Right lobe of liver (tissue), 6 donors: ENCODE results near the gene DPF1. TPM values are rescaled to one million over a fixed set of nuclear protein-coding genes. Genes with fewer than 3 reads are reported as not detected.

Experiments used
- ATAC-seq, 4 donors: fragments of 200-7000 bp; cut with Tn5 transposase; one replicate each; pipeline ENCODE4 v1.9.1; 2020; ENCODE audit warnings: mild to moderate bottlenecking in 4 of 4, moderate library complexity in 4 of 4
- DNase-seq, 3 donors: peaks; one replicate each; pipeline ENCODE4 v3.0.0-alpha.2; 2020
- H3K27ac ChIP-seq, 3 donors: fragments of 200-600 bp; one replicate each; pipeline ENCODE4 v1.8.0; 2022
- H3K27me3 ChIP-seq, 2 donors: fragments of 200-600 bp; one replicate each; pipeline ENCODE4 v1.8.0; 2022
- H3K36me3 ChIP-seq, 4 donors: fragments of 200-600 bp; sonication (generic) in 1 of 4; one replicate each; pipeline versions ENCODE4 v1.5.1 to v1.8.0; 2017 to 2022; ENCODE audit warnings: control low read depth in 1 of 4
- H3K4me1 ChIP-seq, 4 donors: fragments of 200-600 bp; sonication (generic) in 1 of 4; one replicate each; pipeline versions ENCODE4 v1.5.1 to v1.8.0; 2017 to 2022; ENCODE audit warnings: control low read depth in 1 of 4
- H3K4me3 ChIP-seq, 3 donors: fragments of 200-600 bp; one replicate each; pipeline ENCODE4 v1.8.0; 2022
- H3K9me3 ChIP-seq, 4 donors: fragments of 200-600 bp; sonication (generic) in 1 of 4; one replicate each; pipeline versions ENCODE4 v1.5.1 to v1.8.0; 2017 to 2022; ENCODE audit warnings: control low read depth in 1 of 4
- POLR2A ChIP-seq: fragments of 450-650 bp; IDR thresholded peaks from one replicate; pipeline ENCODE4 v1.6.1; 2017; ENCODE audit warnings: antibody characterized with exemption, mild to moderate bottlenecking
- WGBS: methylation state at CpG from one replicate; pipeline ENCODE4 v1.1.6; 2018; ENCODE audit warnings: low coverage, low lambda C conversion rate; ENCODE audit not compliant: insufficient coverage; ENCODE audit errors: missing lambda C conversion rate; 5-methylcytosine and 5-hydroxymethylcytosine counted together
- intact Hi-C, 2 donors: fragments of 100-400 bp; cut with DNase I; formaldehyde crosslinking; loops; one replicate each; pipeline versions ENCODE4 v1.11.2 to v1.14.1; 2022
- total RNA-seq, 6 experiments: library from RNA; depleted of rRNA in 2 of 6; stranded (reverse); fragments of >200 nt in 2 of 6; fragmentation: NEBNext Ultra II Directional in 3 of 6; extraction: Animal tissue kit (Norgen Biotek cat#: 25700) in 3 of 6; gene quantifications; one replicate each; pipeline versions ENCODE4 v1.1.0 to v1.2.4, GENCODE V29; 2016 to 2023
- TF ChIP-seq, protein P1 (sequence below), 4 donors: fragments of 200-600 bp in 3 of 4; fragments of 450-650 bp in 1 of 4; IDR thresholded peaks; one replicate each; pipeline versions ENCODE4 v1.5.1 to v1.8.0; 2016 to 2022; ENCODE audit warnings: antibody characterized with exemption in 4 of 4, mild to moderate bottlenecking in 2 of 4
- donor health status: DM: no; HTN: yes; CAD: no.
- donor health status: DM: no; HTN: no; CAD: no.
- donor health status: DM: no; HTN: no; CAD: no.
- donor health status: DM: no; HTN: yes; CAD: no.
- donor health status: DM: no; HTN: yes; CAD: no.

Gene DPF1
- total RNA-seq, 6 experiments from 2014 or later: not detected

DNA sequence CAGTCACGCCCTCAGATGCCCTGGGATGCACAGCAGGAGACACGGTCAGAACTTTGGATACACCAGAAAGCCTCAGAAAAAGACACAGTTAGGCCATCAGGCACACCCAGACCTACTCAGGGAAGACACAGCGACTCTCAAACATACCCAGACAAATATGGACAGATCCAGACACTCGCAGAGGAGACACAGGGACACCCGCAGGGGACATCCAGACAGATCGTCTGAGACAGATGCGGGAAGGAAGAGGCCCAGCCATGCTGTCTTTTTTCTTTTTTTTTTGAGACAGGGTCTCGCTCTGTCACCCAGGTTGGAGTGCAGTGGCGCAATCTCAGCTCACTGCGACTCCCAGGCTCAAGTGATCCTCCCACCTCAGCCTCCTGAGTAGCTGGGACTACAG lies 4.8 kb downstream of the DPF1 start:
- Histone ChIP-seq H3K27me3 (peaks cover 3 to 9% of the 10 kb centered on the region in 2 donors), H3K27ac (no peak overlapping the region), H3K4me3 (no peak overlapping the region), H3K36me3 (no peaks in the 10 kb centered on the region), H3K9me3 (no peaks in the 10 kb centered on the region), H3K4me1 (no peaks in the 10 kb centered on the region)
- ATAC-seq (no peak), DNase-seq (no peak)
- TF ChIP-seq, protein P1, sequence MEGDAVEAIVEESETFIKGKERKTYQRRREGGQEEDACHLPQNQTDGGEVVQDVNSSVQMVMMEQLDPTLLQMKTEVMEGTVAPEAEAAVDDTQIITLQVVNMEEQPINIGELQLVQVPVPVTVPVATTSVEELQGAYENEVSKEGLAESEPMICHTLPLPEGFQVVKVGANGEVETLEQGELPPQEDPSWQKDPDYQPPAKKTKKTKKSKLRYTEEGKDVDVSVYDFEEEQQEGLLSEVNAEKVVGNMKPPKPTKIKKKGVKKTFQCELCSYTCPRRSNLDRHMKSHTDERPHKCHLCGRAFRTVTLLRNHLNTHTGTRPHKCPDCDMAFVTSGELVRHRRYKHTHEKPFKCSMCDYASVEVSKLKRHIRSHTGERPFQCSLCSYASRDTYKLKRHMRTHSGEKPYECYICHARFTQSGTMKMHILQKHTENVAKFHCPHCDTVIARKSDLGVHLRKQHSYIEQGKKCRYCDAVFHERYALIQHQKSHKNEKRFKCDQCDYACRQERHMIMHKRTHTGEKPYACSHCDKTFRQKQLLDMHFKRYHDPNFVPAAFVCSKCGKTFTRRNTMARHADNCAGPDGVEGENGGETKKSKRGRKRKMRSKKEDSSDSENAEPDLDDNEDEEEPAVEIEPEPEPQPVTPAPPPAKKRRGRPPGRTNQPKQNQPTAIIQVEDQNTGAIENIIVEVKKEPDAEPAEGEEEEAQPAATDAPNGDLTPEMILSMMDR (IDR thresholded peaks at IDR 0.05): no peak
- no peak for TF ChIP-seq POLR2A
- 79% methylated on average over 4 of the region's 10 CpGs for WGBS
- intact Hi-C loops: no loop called here

- intact Hi-C loops: no loop called here
- Histone ChIP-seq H3K4me3 (no peak overlapping the region), H3K9me3 (no peaks in the 10 kb centered on the region), H3K27me3 (peaks cover 2 to 3% of the 10 kb centered on the region in 2 donors), H3K36me3 (no peaks in the 10 kb centered on the region), H3K4me1 (no peaks in the 10 kb centered on the region), H3K27ac (no peak overlapping the region)
- ATAC-seq (no peak), DNase-seq (no peak)
- WGBS: 80% methylated on average over 1 of the region's 3 CpGs
- TF ChIP-seq POLR2A: no peak
Measured at GRCh38 chr19:38218204-38218603, 5.8 kb downstream of the DPF1 start.

GRCh38 chr19:38216785-38217641 lies 7.0 kb downstream of the DPF1 start:
- 53% methylated on average over 6 of the region's 26 CpGs for WGBS
- no peak for ATAC-seq
- H3K4me1 ChIP-seq: no peaks in the 10 kb centered on the region

GRCh38 chr19:38213911-38214625 lies 10.0 kb downstream of the DPF1 start:
- Histone ChIP-seq H3K27me3 (no peaks in the 10 kb centered on the region), H3K36me3 (no peaks in the 10 kb centered on the region), H3K9me3 (no peaks in the 10 kb centered on the region), H3K4me1 (no peaks in the 10 kb centered on the region), H3K4me3 (no peak overlapping the region), H3K27ac (no peak overlapping the region)
- intact Hi-C loops: no loop called here
- 47% methylated on average over 10 of the region's 24 CpGs for WGBS
- ATAC-seq (no peak), DNase-seq (no peak)
- TF ChIP-seq POLR2A: no peak
- TF ChIP-seq, protein P1 (IDR thresholded peaks at IDR 0.05): no peak

More at GRCh38 chr19:38216785-38217641, 7.0 kb downstream of the DPF1 start:
- no peaks in the 10 kb centered on the region for H3K27me3 ChIP-seq
- no peak overlapping the region for H3K27ac ChIP-seq
- no peak for DNase-seq
- intact Hi-C loops: no loop called here
- TF ChIP-seq POLR2A: no peak
- TF ChIP-seq, protein P1 (IDR thresholded peaks at IDR 0.05): no peak
- H3K9me3 ChIP-seq: no peaks in the 10 kb centered on the region
- H3K36me3 ChIP-seq: no peaks in the 10 kb centered on the region
- H3K4me3 ChIP-seq: no peak overlapping the region

DNA sequence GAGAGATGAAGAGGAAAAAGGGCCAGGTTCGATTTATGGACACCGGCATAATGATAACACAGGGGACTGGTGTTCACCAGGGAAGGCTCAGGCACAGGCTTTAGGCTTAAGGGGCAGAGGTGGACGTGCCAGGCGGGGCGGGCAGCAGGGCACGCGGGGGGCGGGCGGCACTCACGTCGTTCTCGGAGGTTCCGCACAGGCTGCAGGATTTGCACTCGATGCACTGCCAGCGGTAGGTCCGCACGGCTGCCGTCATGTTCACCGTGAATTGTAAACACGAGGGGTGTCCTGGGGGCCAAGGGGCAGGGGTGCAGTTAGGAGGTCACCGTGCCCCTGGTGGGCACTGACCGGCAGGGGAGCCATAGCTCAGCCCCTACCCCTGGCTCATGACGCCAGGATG lies 10.6 kb downstream of the DPF1 start:
- Histone ChIP-seq H3K36me3 (no peaks in the 10 kb centered on the region), H3K27me3 (no peaks in the 10 kb centered on the region), H3K4me3 (no peak overlapping the region), H3K27ac (no peak overlapping the region), H3K4me1 (no peaks in the 10 kb centered on the region), H3K9me3 (no peaks in the 10 kb centered on the region)
- 87% methylated on average over 5 of the region's 23 CpGs for WGBS
- ATAC-seq: no peak
- intact Hi-C loops: no loop called here
- DNase-seq: no peak
- TF ChIP-seq, protein P1 (IDR thresholded peaks at IDR 0.05): no peak
- TF ChIP-seq POLR2A: no peak
